ENCODE results near the gene CAMTA1. TPM values are rescaled to one million over a fixed set of nuclear protein-coding genes. Genes with fewer than 3 reads are reported as not detected.

Gene CAMTA1
- total RNA-seq, 1 donor from 2014 or later = 63.8 TPM

GRCh38 chr1:7046314-7046713 lies 261.1 kb downstream of the CAMTA1 start:
- Mint-ChIP-seq H3K4me1 (ENCODE audit: low read depth) (peaks cover 11% of the 10 kb centered on the region), H3K4me3 (ENCODE audit: unreplicated experiment) (no peak overlapping the region), H3K9me3 (ENCODE audit: low read depth) (no peaks in the 10 kb centered on the region), H3K36me3 (ENCODE audit: low read depth) (no peaks in the 10 kb centered on the region), H3K27ac (ENCODE audit: unreplicated experiment) (no peak overlapping the region), H3K27me3 (ENCODE audit: low read depth) (peaks cover 7% of the 10 kb centered on the region)
- TF ChIP-seq CTCF (IDR thresholded peaks at IDR 0.05) = peak; percentile 15
- DNase-seq (ENCODE audit: low spot score) = no peak

GRCh38 chr1:7046891-7047290 lies 261.6 kb downstream of the CAMTA1 start:
- no peak overlapping the region for H3K4me3 Mint-ChIP-seq (ENCODE audit: unreplicated experiment)
- no peak for DNase-seq (ENCODE audit: low spot score)
- H3K27ac Mint-ChIP-seq (ENCODE audit: unreplicated experiment) = no peak overlapping the region
- TF ChIP-seq CTCF (IDR thresholded peaks at IDR 0.05) = no peak
- H3K9me3 Mint-ChIP-seq (ENCODE audit: low read depth) = no peaks in the 10 kb centered on the region
- H3K27me3 Mint-ChIP-seq (ENCODE audit: low read depth) = peaks cover 7% of the 10 kb centered on the region
- peaks cover 11% of the 10 kb centered on the region for H3K4me1 Mint-ChIP-seq (ENCODE audit: low read depth)
- H3K36me3 Mint-ChIP-seq (ENCODE audit: low read depth) = no peaks in the 10 kb centered on the region

GRCh38 chr1:7047866-7048265 lies 262.6 kb downstream of the CAMTA1 start:
- Mint-ChIP-seq H3K36me3 (ENCODE audit: low read depth) (no peaks in the 10 kb centered on the region), H3K27ac (ENCODE audit: unreplicated experiment) (no peak overlapping the region), H3K27me3 (ENCODE audit: low read depth) (peaks cover 16% of the 10 kb centered on the region), H3K4me1 (ENCODE audit: low read depth) (peaks cover 11% of the 10 kb centered on the region), H3K4me3 (ENCODE audit: unreplicated experiment) (no peak overlapping the region), H3K9me3 (ENCODE audit: low read depth) (no peaks in the 10 kb centered on the region)
- TF ChIP-seq CTCF (IDR thresholded peaks at IDR 0.05) = no peak
- DNase-seq (ENCODE audit: low spot score) = no peak

GRCh38 chr1:7048395-7048794 lies 263.1 kb downstream of the CAMTA1 start:
- no peaks in the 10 kb centered on the region for H3K36me3 Mint-ChIP-seq (ENCODE audit: low read depth)
- H3K4me3 Mint-ChIP-seq (ENCODE audit: unreplicated experiment) = no peak overlapping the region
- H3K9me3 Mint-ChIP-seq (ENCODE audit: low read depth) = no peaks in the 10 kb centered on the region
- no peak overlapping the region for H3K27ac Mint-ChIP-seq (ENCODE audit: unreplicated experiment)
- H3K4me1 Mint-ChIP-seq (ENCODE audit: low read depth) = peaks cover 11% of the 10 kb centered on the region
- TF ChIP-seq CTCF (IDR thresholded peaks at IDR 0.05) = no peak
- H3K27me3 Mint-ChIP-seq (ENCODE audit: low read depth) = peaks cover 21% of the 10 kb centered on the region
- DNase-seq (ENCODE audit: low spot score) = no peak

- Mint-ChIP-seq H3K4me1 (ENCODE audit: low read depth) (peaks cover 11% of the 10 kb centered on the region), H3K9me3 (ENCODE audit: low read depth) (no peaks in the 10 kb centered on the region), H3K27me3 (ENCODE audit: low read depth) (peaks cover 26% of the 10 kb centered on the region), H3K27ac (ENCODE audit: unreplicated experiment) (no peak overlapping the region), H3K36me3 (ENCODE audit: low read depth) (no peaks in the 10 kb centered on the region), H3K4me3 (ENCODE audit: unreplicated experiment) (no peak overlapping the region)
- no peak for TF ChIP-seq CTCF (IDR thresholded peaks at IDR 0.05)
- no peak for DNase-seq (ENCODE audit: low spot score)
These were observed 264.8 kb downstream of the CAMTA1 start for GRCh38 chr1:7049913-7050625.
